ENCODE data around the gene SDC3.

The SDC3 gene

DNA sequence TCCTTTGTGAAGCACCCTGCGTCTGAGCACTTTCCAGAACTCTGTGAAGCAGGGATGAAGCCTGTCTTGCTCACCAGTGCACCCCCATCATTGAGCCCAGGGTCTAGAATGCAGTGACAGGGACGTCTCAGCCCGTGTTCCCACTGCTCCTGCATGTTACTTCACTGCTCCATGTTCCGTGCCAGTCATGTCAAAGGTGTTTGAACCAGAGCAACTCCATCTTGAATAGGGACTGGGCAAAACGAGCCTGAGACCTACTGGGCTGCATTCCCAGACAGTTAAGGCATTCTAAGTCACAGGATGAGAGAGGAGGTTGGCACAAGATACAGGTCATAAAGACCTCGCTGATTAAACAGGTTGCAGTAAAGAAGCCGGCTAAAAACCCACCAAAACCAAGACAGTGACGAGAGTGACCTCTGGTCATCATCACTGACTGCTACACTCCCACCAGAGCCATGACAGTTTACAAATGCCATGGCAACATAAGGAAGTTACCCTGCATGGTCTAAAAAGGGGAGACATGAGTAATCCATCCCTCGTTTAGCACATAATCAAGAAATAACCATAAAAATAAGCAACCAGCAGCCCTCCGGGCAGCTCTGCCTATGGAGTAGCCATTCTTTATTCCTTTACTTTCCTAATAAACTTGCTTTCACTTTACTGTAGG, 63.2 kb downstream of the SDC3 start:
- no peak for DNase-seq

- no peak for DNase-seq
These were observed 63.9 kb downstream of the SDC3 start for GRCh38 chr1:30844631-30845030.

- no peak for DNase-seq
These were observed 65.7 kb downstream of the SDC3 start for GRCh38 chr1:30842697-30843354.

- no peak for DNase-seq
These were observed 67.5 kb downstream of the SDC3 start for GRCh38 chr1:30840904-30841598.

- no peak for DNase-seq
These were observed 68.7 kb downstream of the SDC3 start for GRCh38 chr1:30839827-30840359.

- DNase-seq = no peak
These were observed 69.6 kb downstream of the SDC3 start for GRCh38 chr1:30838996-30839395.

GRCh38 chr1:30837653-30838052, 70.9 kb downstream of the SDC3 start:
- DNase-seq = no peak

DNA sequence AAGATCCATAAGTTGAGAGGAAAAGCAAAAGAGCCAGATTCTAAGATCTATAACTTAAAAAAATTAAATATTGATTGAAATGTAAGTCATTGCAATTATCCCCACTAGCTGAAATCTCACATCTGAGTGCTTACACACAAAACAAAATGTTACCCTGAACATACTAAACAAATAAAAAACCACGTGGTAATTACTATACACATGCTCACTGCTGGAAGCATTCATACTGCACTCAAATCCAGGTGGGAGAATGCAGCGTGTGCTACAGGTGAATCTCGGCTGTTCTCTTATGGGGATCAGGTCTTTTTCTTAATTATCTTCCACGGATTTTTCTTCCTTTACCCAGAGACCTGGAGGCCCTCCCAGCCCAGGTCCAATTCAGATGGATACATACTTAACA, 74.3 kb downstream of the SDC3 start:
- no peak for DNase-seq

GRCh38 chr1:30830537-30830936, 78.0 kb downstream of the SDC3 start:
- no peak for DNase-seq

GRCh38 chr1:30829889-30830288, 78.7 kb downstream of the SDC3 start:
- DNase-seq = no peak

GRCh38 chr1:30824736-30825429, 83.7 kb downstream of the SDC3 start:
- DNase-seq = no peak

- peak; percentile 98 for DNase-seq
These were observed 84.4 kb downstream of the SDC3 start for GRCh38 chr1:30823969-30824735.

- DNase-seq = no peak
These were observed 85.0 kb downstream of the SDC3 start for GRCh38 chr1:30823627-30823968.

GRCh38 chr1:30822966-30823581, 85.5 kb downstream of the SDC3 start:
- DNase-seq = no peak

GRCh38 chr1:30822006-30822405, 86.6 kb downstream of the SDC3 start:
- no peak for DNase-seq

GRCh38 chr1:30820299-30820698, 88.3 kb downstream of the SDC3 start:
- DNase-seq = no peak

All from eye (tissue), 1 donor.